ENCODE measurements around the gene ZNF317.

DNA sequence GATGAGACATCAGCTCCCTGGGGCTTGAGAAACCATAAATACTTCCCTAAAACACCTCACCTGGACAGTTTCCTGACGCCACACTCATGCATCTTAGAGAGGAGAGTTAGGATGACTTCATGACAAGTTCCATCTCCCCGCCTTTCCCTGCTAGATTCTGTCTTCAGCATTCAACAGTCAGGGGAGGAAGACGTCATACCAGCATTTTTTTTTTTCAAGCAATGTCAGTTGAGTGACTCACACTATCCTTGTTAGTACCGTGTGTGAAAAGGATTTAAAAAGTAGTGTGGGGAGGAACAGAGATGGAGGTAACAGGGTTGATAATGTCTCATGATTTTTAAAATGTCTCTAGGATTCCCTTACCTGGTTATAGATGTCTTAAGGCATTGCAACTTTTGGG is 38.7 kb downstream of the ZNF317 start, which contains the start of gene OR7D2:
- TF ChIP-seq, protein P1, sequence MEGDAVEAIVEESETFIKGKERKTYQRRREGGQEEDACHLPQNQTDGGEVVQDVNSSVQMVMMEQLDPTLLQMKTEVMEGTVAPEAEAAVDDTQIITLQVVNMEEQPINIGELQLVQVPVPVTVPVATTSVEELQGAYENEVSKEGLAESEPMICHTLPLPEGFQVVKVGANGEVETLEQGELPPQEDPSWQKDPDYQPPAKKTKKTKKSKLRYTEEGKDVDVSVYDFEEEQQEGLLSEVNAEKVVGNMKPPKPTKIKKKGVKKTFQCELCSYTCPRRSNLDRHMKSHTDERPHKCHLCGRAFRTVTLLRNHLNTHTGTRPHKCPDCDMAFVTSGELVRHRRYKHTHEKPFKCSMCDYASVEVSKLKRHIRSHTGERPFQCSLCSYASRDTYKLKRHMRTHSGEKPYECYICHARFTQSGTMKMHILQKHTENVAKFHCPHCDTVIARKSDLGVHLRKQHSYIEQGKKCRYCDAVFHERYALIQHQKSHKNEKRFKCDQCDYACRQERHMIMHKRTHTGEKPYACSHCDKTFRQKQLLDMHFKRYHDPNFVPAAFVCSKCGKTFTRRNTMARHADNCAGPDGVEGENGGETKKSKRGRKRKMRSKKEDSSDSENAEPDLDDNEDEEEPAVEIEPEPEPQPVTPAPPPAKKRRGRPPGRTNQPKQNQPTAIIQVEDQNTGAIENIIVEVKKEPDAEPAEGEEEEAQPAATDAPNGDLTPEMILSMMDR (IDR thresholded peaks at IDR 0.05), result no peak
- TF ChIP-seq POLR2AphosphoS5 (IDR thresholded peaks at IDR 0.05), result no peak
